Kidney glomerular epithelial cell (primary cell): ENCODE measurements around the gene OVCH1.

ENCODE experiments used
- DNase-seq: peaks from one replicate; lab custom pipeline; 2025; lab: John Stamatoyannopoulos, UW

The OVCH1 gene

GRCh38 chr12:29497588-29497987 lies at the start of gene OVCH1:
Gene OVCH1, minus strand, starts transcription at chr12:29497686. Its CDS starts 0 bp downstream, at chr12:29497686.
- no peak for DNase-seq

GRCh38 chr12:29547151-29547632 lies 49.7 kb upstream of the OVCH1 start:
- no peak for DNase-seq

- no peak for DNase-seq
Observed at GRCh38 chr12:29546000-29546399, 48.5 kb upstream of the OVCH1 start.

- no peak for DNase-seq
Observed at GRCh38 chr12:29545102-29545467, 47.6 kb upstream of the OVCH1 start.

- DNase-seq, result no peak
Observed at GRCh38 chr12:29544428-29545101, 47.1 kb upstream of the OVCH1 start.

- no peak for DNase-seq
Observed at GRCh38 chr12:29543036-29543435, 45.5 kb upstream of the OVCH1 start.

GRCh38 chr12:29537298-29537697 lies 39.8 kb upstream of the OVCH1 start:
- DNase-seq, result peak; percentile 33

GRCh38 chr12:29534935-29535334 lies 37.4 kb upstream of the OVCH1 start:
- no peak for DNase-seq

- no peak for DNase-seq
Observed at GRCh38 chr12:29533815-29534489, 36.5 kb upstream of the OVCH1 start.

- DNase-seq, result no peak
Observed at GRCh38 chr12:29531471-29531870, 34.0 kb upstream of the OVCH1 start.

GRCh38 chr12:29530436-29530835 lies 33.0 kb upstream of the OVCH1 start:
- DNase-seq, result no peak

GRCh38 chr12:29528161-29528560 lies 30.7 kb upstream of the OVCH1 start:
- no peak for DNase-seq

- DNase-seq, result no peak
Observed at GRCh38 chr12:29521951-29522350, 24.5 kb upstream of the OVCH1 start.

GRCh38 chr12:29519585-29520182 lies 22.2 kb upstream of the OVCH1 start:
- DNase-seq, result no peak

- no peak for DNase-seq
Observed at GRCh38 chr12:29518407-29518806, 20.9 kb upstream of the OVCH1 start.

- no peak for DNase-seq
Observed at GRCh38 chr12:29517264-29517663, 19.8 kb upstream of the OVCH1 start.

- no peak for DNase-seq
Observed at GRCh38 chr12:29516431-29516875, 19.0 kb upstream of the OVCH1 start.

- no peak for DNase-seq
Observed at GRCh38 chr12:29510591-29511185, 13.2 kb upstream of the OVCH1 start.

- DNase-seq, result no peak
Observed at GRCh38 chr12:29509503-29509902, 12.0 kb upstream of the OVCH1 start.

GRCh38 chr12:29508949-29509348 lies 11.5 kb upstream of the OVCH1 start:
- DNase-seq, result no peak

- DNase-seq, result no peak
Observed at GRCh38 chr12:29505122-29505521, 7.6 kb upstream of the OVCH1 start.

- DNase-seq, result no peak
Observed at GRCh38 chr12:29503283-29503682, 5.8 kb upstream of the OVCH1 start.

GRCh38 chr12:29499235-29499634 lies 1.7 kb upstream of the OVCH1 start:
- no peak for DNase-seq
